Stimulated activated effector memory CD8-positive, alpha-beta T cell treated with anti-CD3 and anti-CD28 coated beads, Interleukin-12 subunit alpha, Interleukin-12 subunit beta, amount 100 ng/mL, for 72 hours (primary cell): ENCODE data around the gene WIZ.

Experiments used
- ATAC-seq: fragments of 150-1000 bp; cut with Tn5 transposase; 2 replicates; pipeline ENCODE4 v1.10.0; 2021
- DNase-seq, 2 donors: peaks; one replicate each; pipeline ENCODE4 v3.0.0; 2021 to 2022; ENCODE audit warnings: low spot score in 2 of 2
- H3K27ac Mint-ChIP-seq: one replicate; pipeline ENCODE4 v1.8.0; 2022; ENCODE audit warnings: mild to moderate bottlenecking, mixed read lengths
- H3K36me3 Mint-ChIP-seq: one replicate; pipeline ENCODE4 v1.8.0; 2022; ENCODE audit warnings: mild to moderate bottlenecking, mixed read lengths
- H3K4me1 Mint-ChIP-seq: one replicate; pipeline ENCODE4 v1.8.0; 2022; ENCODE audit warnings: mixed read lengths
- H3K4me3 Mint-ChIP-seq: one replicate; pipeline ENCODE4 v1.8.0; 2022; ENCODE audit warnings: mild to moderate bottlenecking, mixed read lengths
- H3K9me3 Mint-ChIP-seq: one replicate; pipeline ENCODE4 v1.8.0; 2022; ENCODE audit warnings: mixed read lengths

Gene WIZ

DNA sequence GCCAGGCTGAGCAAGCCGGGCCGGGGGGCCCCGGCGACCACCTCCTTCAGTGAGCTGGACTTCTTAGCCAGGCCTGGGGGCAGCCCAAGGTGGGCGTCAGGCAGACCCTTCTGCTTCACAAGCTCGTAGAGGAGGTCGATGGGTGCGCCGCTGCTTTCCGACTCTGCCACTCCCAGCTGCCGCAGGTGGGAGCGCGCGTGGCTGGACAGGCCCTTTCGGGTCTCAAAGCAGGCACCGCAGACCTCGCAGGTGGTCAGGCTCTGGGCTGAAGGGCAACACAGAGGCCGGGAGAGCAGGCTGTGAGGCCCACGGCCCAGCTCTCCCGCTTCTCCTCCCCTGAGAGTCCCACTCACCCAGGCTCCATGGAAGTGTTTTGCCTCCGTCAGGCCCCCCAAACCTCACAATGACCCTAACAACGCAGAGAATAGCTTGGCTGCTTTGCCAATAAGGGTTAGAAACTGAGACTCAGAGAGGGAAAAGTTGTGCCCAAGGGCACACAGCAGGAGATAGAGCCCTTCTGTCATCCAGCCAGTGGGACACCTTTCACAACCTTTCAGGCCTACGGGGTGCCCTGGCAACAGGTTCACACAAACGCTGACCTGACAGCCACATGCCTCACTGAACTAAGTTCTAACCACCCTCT is 19.8 kb downstream of the WIZ start:
- Mint-ChIP-seq H3K4me3 (peak overlapping the region; percentile 96), H3K36me3 (peaks cover 53% of the 10 kb centered on the region), H3K27ac (peak overlapping the region; percentile 98), H3K4me1 (peaks cover 40% of the 10 kb centered on the region), H3K9me3 (no peaks in the 10 kb centered on the region)
- ATAC-seq (no peak), DNase-seq (no peak)

GRCh38 chr19:15428956-15429824 is 20.6 kb downstream of the WIZ start:
- ATAC-seq (no peak), DNase-seq (no peak)
- Mint-ChIP-seq H3K27ac (no peak overlapping the region), H3K9me3 (no peaks in the 10 kb centered on the region), H3K4me3 (no peak overlapping the region), H3K36me3 (peaks cover 60% of the 10 kb centered on the region), H3K4me1 (peaks cover 40% of the 10 kb centered on the region)

DNA sequence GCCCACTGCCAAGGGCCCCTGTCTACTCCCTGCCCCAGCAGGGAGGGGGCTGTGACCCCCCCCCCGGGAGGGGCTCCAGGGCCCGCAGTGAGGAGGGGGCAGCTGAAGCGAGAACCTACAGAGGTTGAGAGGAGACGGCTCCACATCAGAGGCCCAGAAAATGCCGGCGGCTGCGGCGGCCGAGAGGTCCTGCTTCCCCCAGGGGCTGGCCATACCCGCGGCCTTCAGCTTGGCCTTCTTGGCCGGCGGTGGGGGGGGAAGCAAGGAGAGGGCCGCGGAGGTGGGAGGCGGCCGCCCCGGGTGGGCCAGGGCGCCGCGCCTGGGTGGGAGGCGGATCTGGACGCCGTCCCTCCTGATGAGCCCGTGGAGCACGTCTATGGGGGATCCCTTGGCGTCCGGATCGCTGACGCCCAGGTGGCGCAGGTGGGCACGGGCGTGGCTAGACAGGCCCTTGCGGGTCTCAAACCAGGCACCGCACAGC is 21.7 kb downstream of the WIZ start:
- Mint-ChIP-seq H3K9me3 (no peaks in the 10 kb centered on the region), H3K4me3 (no peak overlapping the region), H3K36me3 (peaks cover 68% of the 10 kb centered on the region), H3K4me1 (peaks cover 33% of the 10 kb centered on the region), H3K27ac (no peak overlapping the region)
- no peak for ATAC-seq
- DNase-seq: no peak

DNA sequence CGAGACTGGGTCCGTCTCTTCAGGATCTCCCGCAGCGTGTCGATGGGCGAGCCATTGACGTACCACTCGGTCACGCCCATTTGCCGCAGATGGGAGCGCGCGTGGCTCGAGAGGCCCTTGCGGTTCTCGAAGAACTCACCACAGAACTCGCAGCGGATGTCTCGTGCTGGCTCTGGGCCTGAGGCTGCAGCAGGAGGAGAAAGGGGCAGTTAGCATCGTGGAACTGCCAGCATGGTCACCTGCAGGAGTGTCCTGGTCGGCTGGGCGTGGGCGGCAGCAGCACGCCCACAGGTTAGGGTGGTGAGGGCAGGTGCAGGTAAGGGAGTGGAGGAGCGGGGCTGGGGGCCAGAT is 22.4 kb downstream of the WIZ start:
- DNase-seq: no peak
- no peak overlapping the region for H3K4me3 Mint-ChIP-seq
- peaks cover 72% of the 10 kb centered on the region for H3K36me3 Mint-ChIP-seq

GRCh38 chr19:15426485-15427349 is 23.0 kb downstream of the WIZ start:
- DNase-seq (no peak), ATAC-seq (no peak)
- Mint-ChIP-seq H3K9me3 (no peaks in the 10 kb centered on the region), H3K4me1 (peaks cover 27% of the 10 kb centered on the region), H3K4me3 (no peak overlapping the region), H3K27ac (peak overlapping the region; percentile 32), H3K36me3 (peaks cover 72% of the 10 kb centered on the region)

More for the DNA sequence above, 22.4 kb downstream of the WIZ start:
- H3K27ac Mint-ChIP-seq: no peak overlapping the region
- ATAC-seq: no peak
- no peaks in the 10 kb centered on the region for H3K9me3 Mint-ChIP-seq
- H3K4me1 Mint-ChIP-seq: peaks cover 30% of the 10 kb centered on the region

GRCh38 chr19:15425321-15425950 is 24.3 kb downstream of the WIZ start:
- peaks cover 59% of the 10 kb centered on the region for H3K36me3 Mint-ChIP-seq
- H3K9me3 Mint-ChIP-seq: no peaks in the 10 kb centered on the region
- H3K4me3 Mint-ChIP-seq: no peak overlapping the region
- ATAC-seq (no peak), DNase-seq (no peak)
- H3K27ac Mint-ChIP-seq: no peak overlapping the region
- peaks cover 15% of the 10 kb centered on the region for H3K4me1 Mint-ChIP-seq

- Mint-ChIP-seq H3K4me1 (peaks cover 15% of the 10 kb centered on the region), H3K36me3 (peaks cover 58% of the 10 kb centered on the region), H3K27ac (no peak overlapping the region), H3K4me3 (no peak overlapping the region), H3K9me3 (no peaks in the 10 kb centered on the region)
- DNase-seq (no peak), ATAC-seq (no peak)
Measured at GRCh38 chr19:15424692-15425272, 25.0 kb downstream of the WIZ start.

DNA sequence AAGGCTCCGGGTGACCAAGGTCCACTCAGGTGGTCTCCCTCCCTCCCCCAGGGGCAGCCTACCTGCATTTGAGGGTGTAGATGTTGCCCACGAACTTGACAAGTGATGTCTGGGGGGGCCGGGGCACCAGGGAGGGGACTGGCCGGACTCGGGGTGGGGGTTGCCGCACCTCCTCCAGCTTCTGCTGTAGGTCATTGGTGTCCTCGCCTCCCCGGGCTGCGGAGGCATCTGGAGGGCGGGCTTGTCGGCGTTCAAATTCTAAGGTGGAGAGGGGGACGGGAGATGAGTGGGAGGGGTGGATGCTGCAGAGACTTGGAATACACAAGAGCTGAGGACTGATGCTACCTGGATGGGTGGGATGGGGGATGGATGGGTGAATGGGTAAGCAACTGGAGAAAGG is 25.6 kb downstream of the WIZ start:
- no peak overlapping the region for H3K27ac Mint-ChIP-seq
- no peak overlapping the region for H3K4me3 Mint-ChIP-seq
- ATAC-seq (no peak), DNase-seq (no peak)
- H3K9me3 Mint-ChIP-seq: no peaks in the 10 kb centered on the region
- peaks cover 21% of the 10 kb centered on the region for H3K4me1 Mint-ChIP-seq
- peaks cover 60% of the 10 kb centered on the region for H3K36me3 Mint-ChIP-seq

GRCh38 chr19:15423130-15423529 is 26.6 kb downstream of the WIZ start:
- H3K9me3 Mint-ChIP-seq: no peaks in the 10 kb centered on the region
- no peak for DNase-seq
- ATAC-seq: no peak
- H3K4me1 Mint-ChIP-seq: peaks cover 29% of the 10 kb centered on the region
- no peak overlapping the region for H3K27ac Mint-ChIP-seq
- no peak overlapping the region for H3K4me3 Mint-ChIP-seq
- peaks cover 69% of the 10 kb centered on the region for H3K36me3 Mint-ChIP-seq

DNA sequence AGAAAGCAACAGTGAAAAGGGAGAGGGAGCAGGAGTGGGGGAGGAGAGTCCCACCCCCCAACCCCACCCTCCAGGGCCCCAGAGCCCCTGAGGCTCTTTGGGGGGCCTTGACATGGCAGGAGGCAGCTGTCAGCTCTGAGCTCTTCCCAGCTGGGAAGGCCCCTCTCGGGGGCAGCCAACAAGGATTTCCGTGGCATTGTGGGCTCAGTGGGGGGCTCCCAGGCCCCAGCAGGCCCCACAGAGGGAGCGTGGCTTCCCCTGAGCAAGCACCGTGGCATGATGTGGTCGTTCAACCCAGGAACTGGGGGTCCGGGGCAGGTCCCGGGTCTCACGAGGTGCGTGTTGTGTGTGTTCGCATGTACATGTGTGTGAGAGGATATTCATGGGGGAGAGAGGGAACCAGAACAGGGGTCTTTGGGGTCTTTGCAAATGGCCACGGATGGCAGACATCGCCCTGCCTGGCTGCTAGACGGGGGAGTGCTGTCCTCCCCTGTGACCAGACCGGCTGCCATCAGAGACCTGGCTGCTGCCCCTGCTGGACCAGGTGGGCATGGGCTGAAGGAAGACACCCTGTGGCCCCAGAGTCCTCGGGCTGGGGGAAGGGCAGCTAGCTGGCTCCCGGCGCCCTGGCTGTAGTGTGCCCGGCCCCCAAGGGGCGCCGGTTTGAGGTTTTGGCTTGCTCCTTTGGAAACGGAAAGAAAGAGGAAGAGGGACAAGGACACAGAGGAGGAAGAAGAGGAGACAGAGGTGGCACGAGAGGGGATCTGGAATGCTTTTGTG is 27.3 kb downstream of the WIZ start:
- H3K36me3 Mint-ChIP-seq: peaks cover 68% of the 10 kb centered on the region
- ATAC-seq: no peak
- H3K4me3 Mint-ChIP-seq: no peak overlapping the region
- no peak for DNase-seq
- H3K9me3 Mint-ChIP-seq: no peaks in the 10 kb centered on the region
- no peak overlapping the region for H3K27ac Mint-ChIP-seq
- peaks cover 33% of the 10 kb centered on the region for H3K4me1 Mint-ChIP-seq

DNA sequence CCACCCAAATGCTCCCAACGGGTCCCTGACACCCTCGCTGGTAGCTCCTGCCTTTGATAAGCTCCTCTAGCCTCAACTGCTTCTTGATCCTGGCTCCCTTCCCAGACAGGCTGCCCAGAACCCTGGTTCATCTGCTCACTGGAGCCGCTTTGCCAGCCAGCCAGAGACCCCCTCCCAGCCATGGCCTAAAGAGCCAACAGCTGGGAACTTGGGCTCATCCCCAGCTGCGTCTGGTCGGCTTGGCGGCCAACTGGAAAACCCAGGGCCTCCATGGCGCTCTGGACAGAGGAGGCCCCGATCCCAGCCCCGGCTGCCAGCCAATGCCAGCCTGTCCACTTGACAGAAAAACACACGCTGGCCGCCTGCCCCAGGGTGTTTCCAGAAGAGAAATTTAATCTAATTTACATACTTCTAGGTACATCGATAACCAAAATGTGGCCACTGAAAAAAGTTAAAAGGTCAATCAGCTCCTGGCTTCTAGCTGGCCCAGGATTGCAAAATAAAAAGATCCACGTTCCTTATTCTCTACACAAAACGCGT is 28.0 kb downstream of the WIZ start:
- Mint-ChIP-seq H3K4me1 (peaks cover 35% of the 10 kb centered on the region), H3K36me3 (peaks cover 61% of the 10 kb centered on the region), H3K4me3 (no peak overlapping the region), H3K27ac (no peak overlapping the region), H3K9me3 (no peaks in the 10 kb centered on the region)
- DNase-seq: no peak
- no peak for ATAC-seq

- H3K4me1 Mint-ChIP-seq: peaks cover 41% of the 10 kb centered on the region
- no peak overlapping the region for H3K4me3 Mint-ChIP-seq
- H3K27ac Mint-ChIP-seq: no peak overlapping the region
- no peak for ATAC-seq
- no peak for DNase-seq
- H3K36me3 Mint-ChIP-seq: peaks cover 58% of the 10 kb centered on the region
- H3K9me3 Mint-ChIP-seq: no peaks in the 10 kb centered on the region
Measured at GRCh38 chr19:15421136-15421695, 28.5 kb downstream of the WIZ start.

DNA sequence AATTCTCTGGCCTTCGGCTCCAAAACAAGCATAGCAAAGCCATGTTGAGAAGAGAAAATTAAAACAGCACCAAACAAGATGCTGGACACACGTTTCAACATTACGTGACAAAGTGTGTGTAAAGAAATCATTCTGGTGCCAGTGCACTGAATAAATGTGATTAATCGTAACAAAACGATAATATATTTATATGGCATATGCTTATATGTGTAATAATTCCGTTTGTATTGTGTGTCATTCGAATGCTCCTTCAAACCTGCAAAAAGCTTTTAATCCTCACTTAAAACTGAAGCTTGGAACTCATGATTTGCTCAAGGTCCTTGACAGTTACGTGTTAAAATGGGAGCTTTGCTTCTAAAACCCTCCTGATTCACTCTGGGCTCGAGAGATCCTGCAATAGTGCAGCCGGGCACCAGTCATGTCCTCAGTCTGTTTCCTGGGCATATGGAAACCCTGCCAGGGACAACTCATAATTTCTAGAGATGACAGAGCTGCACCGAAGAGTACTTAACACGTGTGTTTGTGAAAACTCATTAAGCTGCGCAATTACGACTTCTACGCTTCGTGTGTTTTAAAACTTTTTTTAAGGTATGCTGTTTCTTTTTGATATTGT is 30.2 kb downstream of the WIZ start:
- Mint-ChIP-seq H3K36me3 (peaks cover 58% of the 10 kb centered on the region), H3K27ac (peak overlapping the region; percentile 98), H3K4me1 (peaks cover 46% of the 10 kb centered on the region), H3K9me3 (no peaks in the 10 kb centered on the region), H3K4me3 (peak overlapping the region; percentile 92)
- DNase-seq: no peak
- ATAC-seq: no peak
